B cell (primary cell): ENCODE measurements around the gene RTTN.

Source experiments
- EZH2 ChIP-seq: IDR thresholded peaks from 2 replicates; pipeline ENCODE4 v1.6.1; 2012; ENCODE audit warnings: borderline replicate concordance, low read depth, mild to moderate bottlenecking, moderate library complexity, low read length; ENCODE audit not compliant: insufficient read depth, poor library complexity, severe bottlenecking
- TF ChIP-seq, protein P1 (sequence below): fragments of 200-600 bp; IDR thresholded peaks from one replicate; pipeline ENCODE4 v1.8.0; 2022; ENCODE audit warnings: antibody characterized with exemption, mild to moderate bottlenecking

DNA sequence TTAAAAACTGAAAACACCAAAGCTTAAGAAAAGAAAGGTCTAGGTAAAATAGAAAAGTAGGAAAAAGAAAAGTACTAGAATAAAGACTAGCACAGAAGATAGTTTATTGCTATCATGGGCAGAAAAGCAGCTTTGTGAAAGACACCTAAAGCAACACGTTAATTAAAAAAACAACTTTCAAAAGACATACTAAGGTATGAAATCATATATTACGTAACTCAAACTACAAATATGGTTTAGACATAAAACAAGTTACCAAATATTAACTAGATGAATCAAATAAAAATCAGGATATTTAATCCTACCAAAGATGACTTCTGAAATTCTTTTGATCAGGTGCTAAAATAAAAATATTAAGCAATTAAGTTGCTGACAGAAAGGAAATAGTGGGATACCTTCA lies 30.3 kb downstream of the RTTN start:
- TF ChIP-seq, protein P1, sequence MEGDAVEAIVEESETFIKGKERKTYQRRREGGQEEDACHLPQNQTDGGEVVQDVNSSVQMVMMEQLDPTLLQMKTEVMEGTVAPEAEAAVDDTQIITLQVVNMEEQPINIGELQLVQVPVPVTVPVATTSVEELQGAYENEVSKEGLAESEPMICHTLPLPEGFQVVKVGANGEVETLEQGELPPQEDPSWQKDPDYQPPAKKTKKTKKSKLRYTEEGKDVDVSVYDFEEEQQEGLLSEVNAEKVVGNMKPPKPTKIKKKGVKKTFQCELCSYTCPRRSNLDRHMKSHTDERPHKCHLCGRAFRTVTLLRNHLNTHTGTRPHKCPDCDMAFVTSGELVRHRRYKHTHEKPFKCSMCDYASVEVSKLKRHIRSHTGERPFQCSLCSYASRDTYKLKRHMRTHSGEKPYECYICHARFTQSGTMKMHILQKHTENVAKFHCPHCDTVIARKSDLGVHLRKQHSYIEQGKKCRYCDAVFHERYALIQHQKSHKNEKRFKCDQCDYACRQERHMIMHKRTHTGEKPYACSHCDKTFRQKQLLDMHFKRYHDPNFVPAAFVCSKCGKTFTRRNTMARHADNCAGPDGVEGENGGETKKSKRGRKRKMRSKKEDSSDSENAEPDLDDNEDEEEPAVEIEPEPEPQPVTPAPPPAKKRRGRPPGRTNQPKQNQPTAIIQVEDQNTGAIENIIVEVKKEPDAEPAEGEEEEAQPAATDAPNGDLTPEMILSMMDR = no peak
- no peak for TF ChIP-seq EZH2
